AG04450 (cell line): Measurements from ENCODE around the gene SLC12A3. TPM values are rescaled to one million over a fixed set of nuclear protein-coding genes. Genes with fewer than 3 reads are reported as not detected.

Experiments used
- CTCF ChIA-PET: fragments of 300-600, 350-600 bp; formaldehyde crosslinking; extraction: SDS; loops from one replicate; lab custom pipeline; 2022; ENCODE audit warnings: antibody characterized with exemption, inconsistent platforms; lab: Charles Lee
- POLR2A ChIA-PET: fragments of 350-600 bp; formaldehyde crosslinking; extraction: SDS; loops from one replicate; lab custom pipeline; 2021; ENCODE audit warnings: antibody characterized with exemption, inconsistent platforms; lab: Yijun Ruan, JAX
- DNase-seq: peaks from one replicate; pipeline ENCODE4 v3.0.0-alpha.2; 2011; ENCODE audit warnings: low read depth, low spot score
- H3K27ac ChIP-seq: one replicate; pipeline ENCODE4 v1.5.1; 2012; ENCODE audit warnings: low read depth, low read length, control low read depth
- H3K27me3 ChIP-seq: one replicate; pipeline ENCODE4 v1.6.0; 2012; ENCODE audit warnings: low read length; ENCODE audit not compliant: control insufficient read depth, insufficient read depth
- H3K4me3 ChIP-seq: 2 replicates; pipeline ENCODE4 v1.5.1; 2011; ENCODE audit warnings: mild to moderate bottlenecking, low read depth, low read length, control low read depth
- H3K9me3 ChIP-seq: 2 replicates; pipeline ENCODE4 v1.5.1; 2012; ENCODE audit warnings: low read length; ENCODE audit not compliant: control insufficient read depth, insufficient read depth
- CTCF ChIP-seq: IDR thresholded peaks from 2 replicates; pipeline ENCODE4 v1.5.1; 2011; ENCODE audit warnings: low read depth, low read length, control low read depth, inconsistent platforms
- polyA plus RNA-seq: library from polyadenylated mRNA; depleted of rRNA; stranded (reverse); fragments of >200 nt; gene quantifications from 2 replicates; pipeline ENCODE4 v1.2.3, GENCODE V29; 2011

The SLC12A3 gene
- polyA plus RNA-seq, 1 experiment, result not detected

- POLR2A ChIA-PET, result interaction anchor here (0.6 to 0.7 kb wide), 2 partner anchors 71 to 502 kb away, joined by 3 to 4 read pairs; no protein-coding TSS in a partner anchor
- no peak for DNase-seq
- H3K4me3 ChIP-seq, result no peak overlapping the region
- H3K9me3 ChIP-seq, result no peaks in the 10 kb centered on the region
- H3K27me3 ChIP-seq, result no peaks in the 10 kb centered on the region
- CTCF ChIA-PET, result interaction anchor here (0.9 kb wide), 1 partner anchor 8 kb away, joined by 3 read pairs; no protein-coding TSS in a partner anchor
- H3K27ac ChIP-seq, result no peak overlapping the region
- TF ChIP-seq CTCF, result no peak
Measured at GRCh38 chr16:56861092-56861610, 3.9 kb upstream of the SLC12A3 start.

- DNase-seq, result no peak
- H3K9me3 ChIP-seq, result no peaks in the 10 kb centered on the region
- no peak overlapping the region for H3K4me3 ChIP-seq
- no peaks in the 10 kb centered on the region for H3K27me3 ChIP-seq
- H3K27ac ChIP-seq, result no peak overlapping the region
- ChIA-PET POLR2A (interaction anchor here (0.7 kb wide), 1 partner anchor 71 kb away, joined by 4 read pairs; no protein-coding TSS in a partner anchor), CTCF (interaction anchor here (0.9 kb wide), 1 partner anchor 9 kb away, joined by 3 read pairs; no protein-coding TSS in a partner anchor)
- TF ChIP-seq CTCF, result no peak
Measured at GRCh38 chr16:56861756-56862155, 3.3 kb upstream of the SLC12A3 start.

DNA sequence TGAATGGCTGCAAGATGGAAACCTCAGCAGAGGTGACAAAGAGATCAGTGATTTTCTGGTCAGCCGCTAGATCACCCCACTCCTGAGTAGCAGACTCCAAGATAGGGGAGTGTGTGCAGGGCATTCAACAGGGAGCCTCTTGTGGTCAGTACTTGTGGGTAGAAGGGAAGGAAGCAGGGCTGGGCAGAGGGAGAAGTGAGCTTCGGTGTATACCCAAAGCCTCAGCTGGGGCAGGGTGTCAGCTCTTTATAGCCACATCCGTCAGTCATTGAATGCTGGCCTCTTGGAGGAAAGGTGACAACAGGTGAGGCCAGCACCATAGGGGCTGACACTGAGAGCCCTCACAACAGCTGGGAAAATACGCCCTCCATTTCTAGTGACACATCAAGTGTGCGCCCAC, 2.2 kb upstream of the SLC12A3 start:
- POLR2A ChIA-PET, result interaction anchor here (0.6 to 1.0 kb wide), 2 partner anchors 69 to 244 kb away, joined by 4 read pairs; no protein-coding TSS in a partner anchor

DNA sequence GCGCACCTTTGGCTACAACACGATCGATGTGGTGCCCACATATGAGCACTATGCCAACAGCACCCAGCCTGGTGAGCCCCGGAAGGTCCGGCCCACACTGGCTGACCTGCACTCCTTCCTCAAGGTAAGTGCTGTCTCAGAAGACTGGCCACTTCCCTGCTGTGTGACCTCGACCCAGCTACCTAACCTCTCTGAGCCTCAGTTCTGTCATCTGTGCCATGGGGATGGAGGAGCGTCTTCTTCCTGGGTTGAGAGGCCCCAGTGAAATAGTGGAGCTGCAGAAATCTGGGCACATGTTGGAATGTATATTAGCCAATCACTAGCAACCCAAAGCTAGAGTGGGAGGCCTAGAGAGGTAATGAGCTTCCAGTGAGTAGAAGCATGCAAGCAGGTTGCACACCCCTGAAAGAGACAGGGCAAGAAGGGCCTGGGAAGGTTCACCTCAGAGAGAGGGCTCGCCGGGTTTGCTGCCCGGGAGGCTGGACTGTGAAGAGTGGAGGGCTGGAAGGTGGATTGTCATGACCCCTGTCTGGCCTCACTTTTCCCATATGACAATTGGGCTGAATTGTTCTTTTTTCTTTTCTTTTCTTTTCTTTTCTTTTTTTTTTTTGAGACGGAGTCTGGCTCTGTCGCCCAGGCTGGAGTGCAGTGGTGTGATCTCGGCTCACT, 521 bp downstream of the SLC12A3 start:
- H3K9me3 ChIP-seq, result no peaks in the 10 kb centered on the region
- no peak for TF ChIP-seq CTCF
- no peaks in the 10 kb centered on the region for H3K27me3 ChIP-seq
- CTCF ChIA-PET, result interaction anchor here (1.3 to 4.1 kb wide), 2 partner anchors 9 to 86 kb away, joined by 4 to 31 read pairs; no protein-coding TSS in a partner anchor
- no peak overlapping the region for H3K27ac ChIP-seq
- POLR2A ChIA-PET, result interaction anchor here (0.6 to 0.7 kb wide), 2 partner anchors 47 to 60 kb away, joined by 3 to 6 read pairs; no protein-coding TSS in a partner anchor
- no peak overlapping the region for H3K4me3 ChIP-seq
- no peak for DNase-seq

More for the DNA sequence above, 2.2 kb upstream of the SLC12A3 start:
- CTCF ChIA-PET, result interaction anchor here (1.1 to 1.4 kb wide), 2 partner anchors 70 to 89 kb away, joined by 3 read pairs; no protein-coding TSS in a partner anchor
- Histone ChIP-seq H3K9me3 (no peaks in the 10 kb centered on the region), H3K4me3 (no peak overlapping the region), H3K27me3 (no peaks in the 10 kb centered on the region), H3K27ac (no peak overlapping the region)
- TF ChIP-seq CTCF, result no peak
- no peak for DNase-seq
